Kidney (tissue), 2 donors: Measurements from ENCODE around the gene ZNF726. TPM values are rescaled to one million over a fixed set of nuclear protein-coding genes. Genes with fewer than 3 reads are reported as not detected.

ENCODE experiments used
- polyA plus RNA-seq: library from polyadenylated mRNA; stranded (reverse); fragments of 350-450 nt; fragmentation: Illumina TruSeq; extraction: RNeasy Lipid Tissue Mini Kit (QIAGEN cat#74804); gene quantifications from one replicate; pipeline ENCODE4 v1.2.3, GENCODE V29; 2014; ENCODE audit warnings: low read depth, low replicate concordance; ENCODE audit not compliant: insufficient read depth
- total RNA-seq: library from RNA; stranded (reverse); fragmentation: NEBNext Ultra II Directional; extraction: Animal tissue kit (Norgen Biotek cat#: 25700); gene quantifications from one replicate; pipeline ENCODE4 v1.2.1, GENCODE V29; 2021
- donor health status: DM: yes; HTN: yes; CAD: no.

The ZNF726 gene
- total and polyA plus RNA-seq, 2 donors from 2014 or later = 2.7 to 6.4 TPM

Other genes starting within 250 kb of the ZNF726 start
- gene ZNF675, start 227.7 kb upstream of the ZNF726 start, total RNA-seq = 11.4 TPM
- gene ZNF675, start 227.7 kb upstream of the ZNF726 start, polyA plus RNA-seq = 3.9 TPM
- 3.1 TPM for gene ZNF681, start 156.0 kb upstream of the ZNF726 start, total RNA-seq
- 0.30 TPM for gene ZNF681, start 156.0 kb upstream of the ZNF726 start, polyA plus RNA-seq
- gene ZNF254, start 172.3 kb downstream of the ZNF726 start, total RNA-seq = 23.1 TPM
- 5.7 TPM for gene ZNF254, start 172.3 kb downstream of the ZNF726 start, polyA plus RNA-seq